Stomach (tissue), 4 donors: ENCODE results near the gene CDH18.

Experiments
- POLR2A ChIP-seq, 4 donors: fragments of 450-650 bp; IDR thresholded peaks; one replicate each; pipeline ENCODE4 v1.6.1; 2016; ENCODE audit warnings: antibody characterized with exemption in 4 of 4, control low read depth in 2 of 4, mild to moderate bottlenecking in 1 of 4, moderate library complexity in 1 of 4
- POLR2AphosphoS5 ChIP-seq, 3 donors: sonication (generic); formaldehyde crosslinking; IDR thresholded peaks; one replicate each; pipeline ENCODE4 v1.6.1; 2016; ENCODE audit warnings: antibody characterized with exemption in 3 of 3
- TF ChIP-seq, protein P1 (sequence below), 7 experiments: fragments of 450-650 bp in 4 of 7; fragments of 200-600 bp in 3 of 7; sonication (generic) in 3 of 7; IDR thresholded peaks; one replicate each; pipeline ENCODE4 v1.5.1; 2016 to 2019; ENCODE audit warnings: antibody characterized with exemption in 7 of 7, control low read depth in 2 of 7, mild to moderate bottlenecking in 1 of 7

- TF ChIP-seq POLR2A (IDR thresholded peaks at IDR 0.05), result no peak
- TF ChIP-seq, protein P1, sequence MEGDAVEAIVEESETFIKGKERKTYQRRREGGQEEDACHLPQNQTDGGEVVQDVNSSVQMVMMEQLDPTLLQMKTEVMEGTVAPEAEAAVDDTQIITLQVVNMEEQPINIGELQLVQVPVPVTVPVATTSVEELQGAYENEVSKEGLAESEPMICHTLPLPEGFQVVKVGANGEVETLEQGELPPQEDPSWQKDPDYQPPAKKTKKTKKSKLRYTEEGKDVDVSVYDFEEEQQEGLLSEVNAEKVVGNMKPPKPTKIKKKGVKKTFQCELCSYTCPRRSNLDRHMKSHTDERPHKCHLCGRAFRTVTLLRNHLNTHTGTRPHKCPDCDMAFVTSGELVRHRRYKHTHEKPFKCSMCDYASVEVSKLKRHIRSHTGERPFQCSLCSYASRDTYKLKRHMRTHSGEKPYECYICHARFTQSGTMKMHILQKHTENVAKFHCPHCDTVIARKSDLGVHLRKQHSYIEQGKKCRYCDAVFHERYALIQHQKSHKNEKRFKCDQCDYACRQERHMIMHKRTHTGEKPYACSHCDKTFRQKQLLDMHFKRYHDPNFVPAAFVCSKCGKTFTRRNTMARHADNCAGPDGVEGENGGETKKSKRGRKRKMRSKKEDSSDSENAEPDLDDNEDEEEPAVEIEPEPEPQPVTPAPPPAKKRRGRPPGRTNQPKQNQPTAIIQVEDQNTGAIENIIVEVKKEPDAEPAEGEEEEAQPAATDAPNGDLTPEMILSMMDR (IDR thresholded peaks at IDR 0.05), result no peak
- no peak for TF ChIP-seq POLR2AphosphoS5 (IDR thresholded peaks at IDR 0.05)
Observed at GRCh38 chr5:19835442-19835841, 152.6 kb downstream of the CDH18 start.
